ENCODE results near the gene MAP2K1.

Gene MAP2K1

GRCh38 chr15:66404532-66404931, 17.8 kb downstream of the MAP2K1 start:
- TF ChIP-seq, protein P1, sequence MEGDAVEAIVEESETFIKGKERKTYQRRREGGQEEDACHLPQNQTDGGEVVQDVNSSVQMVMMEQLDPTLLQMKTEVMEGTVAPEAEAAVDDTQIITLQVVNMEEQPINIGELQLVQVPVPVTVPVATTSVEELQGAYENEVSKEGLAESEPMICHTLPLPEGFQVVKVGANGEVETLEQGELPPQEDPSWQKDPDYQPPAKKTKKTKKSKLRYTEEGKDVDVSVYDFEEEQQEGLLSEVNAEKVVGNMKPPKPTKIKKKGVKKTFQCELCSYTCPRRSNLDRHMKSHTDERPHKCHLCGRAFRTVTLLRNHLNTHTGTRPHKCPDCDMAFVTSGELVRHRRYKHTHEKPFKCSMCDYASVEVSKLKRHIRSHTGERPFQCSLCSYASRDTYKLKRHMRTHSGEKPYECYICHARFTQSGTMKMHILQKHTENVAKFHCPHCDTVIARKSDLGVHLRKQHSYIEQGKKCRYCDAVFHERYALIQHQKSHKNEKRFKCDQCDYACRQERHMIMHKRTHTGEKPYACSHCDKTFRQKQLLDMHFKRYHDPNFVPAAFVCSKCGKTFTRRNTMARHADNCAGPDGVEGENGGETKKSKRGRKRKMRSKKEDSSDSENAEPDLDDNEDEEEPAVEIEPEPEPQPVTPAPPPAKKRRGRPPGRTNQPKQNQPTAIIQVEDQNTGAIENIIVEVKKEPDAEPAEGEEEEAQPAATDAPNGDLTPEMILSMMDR (IDR thresholded peaks at IDR 0.05; ENCODE audit: insufficient read depth, low read depth, low read length, missing control alignments): no peak
- DNase-seq (ENCODE audit: low read depth): no peak
- no peak overlapping the region for H3K4me3 ChIP-seq (ENCODE audit: low read depth, low read length)

GRCh38 chr15:66405007-66405406, 18.3 kb downstream of the MAP2K1 start:
- TF ChIP-seq, protein P1 (IDR thresholded peaks at IDR 0.05; ENCODE audit: insufficient read depth, low read depth, low read length, missing control alignments): no peak

GRCh38 chr15:66405615-66406014, 18.9 kb downstream of the MAP2K1 start:
- no peak overlapping the region for H3K4me3 ChIP-seq (ENCODE audit: low read depth, low read length)
- no peak for DNase-seq (ENCODE audit: low read depth)
- TF ChIP-seq, protein P1 (IDR thresholded peaks at IDR 0.05; ENCODE audit: insufficient read depth, low read depth, low read length, missing control alignments): no peak

More at GRCh38 chr15:66405007-66405406, 18.3 kb downstream of the MAP2K1 start:
- H3K4me3 ChIP-seq (ENCODE audit: low read depth, low read length): no peak overlapping the region
- no peak for DNase-seq (ENCODE audit: low read depth)

- TF ChIP-seq, protein P1 (IDR thresholded peaks at IDR 0.05; ENCODE audit: insufficient read depth, low read depth, low read length, missing control alignments): no peak
- no peak for DNase-seq (ENCODE audit: low read depth)
These were observed 21.5 kb downstream of the MAP2K1 start for GRCh38 chr15:66408254-66408653.

GRCh38 chr15:66408675-66409282, 22.1 kb downstream of the MAP2K1 start:
- DNase-seq (ENCODE audit: low read depth): no peak
- TF ChIP-seq, protein P1 (IDR thresholded peaks at IDR 0.05; ENCODE audit: insufficient read depth, low read depth, low read length, missing control alignments): no peak
- H3K4me3 ChIP-seq (ENCODE audit: low read depth, low read length): no peak overlapping the region

More at GRCh38 chr15:66408254-66408653, 21.5 kb downstream of the MAP2K1 start:
- no peak overlapping the region for H3K4me3 ChIP-seq (ENCODE audit: low read depth, low read length)

DNA sequence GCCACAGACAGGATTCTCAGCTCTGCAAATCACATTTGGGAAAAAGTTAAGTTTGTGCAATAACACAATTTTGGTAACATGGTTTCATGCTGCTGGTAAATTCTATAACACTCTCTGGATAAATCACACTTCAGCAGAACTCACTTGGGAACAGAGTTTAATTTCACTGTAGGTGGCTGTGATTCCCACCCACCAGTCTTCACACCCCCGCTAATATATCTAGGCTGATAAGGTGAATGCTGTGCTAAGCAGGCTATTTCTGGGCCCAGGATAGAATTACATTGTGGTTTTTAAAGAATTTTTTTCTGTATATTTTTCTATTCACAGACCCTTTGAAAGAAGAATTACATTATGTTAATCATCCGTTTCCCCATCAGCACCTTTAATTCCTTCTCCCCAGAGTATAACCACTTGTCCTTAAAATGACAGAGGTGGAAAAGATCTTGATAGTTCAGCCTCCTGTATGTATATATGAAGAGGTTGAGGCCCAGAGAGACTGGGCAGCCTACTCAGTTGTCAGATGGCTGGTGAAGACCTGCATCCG, 22.9 kb downstream of the MAP2K1 start:
- DNase-seq (ENCODE audit: low read depth): no peak
- TF ChIP-seq, protein P1 (IDR thresholded peaks at IDR 0.05; ENCODE audit: insufficient read depth, low read depth, low read length, missing control alignments): no peak
- H3K4me3 ChIP-seq (ENCODE audit: low read depth, low read length): no peak overlapping the region

- DNase-seq (ENCODE audit: low read depth): no peak
- no peak overlapping the region for H3K4me3 ChIP-seq (ENCODE audit: low read depth, low read length)
- TF ChIP-seq, protein P1 (IDR thresholded peaks at IDR 0.05; ENCODE audit: insufficient read depth, low read depth, low read length, missing control alignments): no peak
These were observed 24.5 kb downstream of the MAP2K1 start for GRCh38 chr15:66411190-66411589.
